Measurements from ENCODE around the gene PRKCA.

DNA sequence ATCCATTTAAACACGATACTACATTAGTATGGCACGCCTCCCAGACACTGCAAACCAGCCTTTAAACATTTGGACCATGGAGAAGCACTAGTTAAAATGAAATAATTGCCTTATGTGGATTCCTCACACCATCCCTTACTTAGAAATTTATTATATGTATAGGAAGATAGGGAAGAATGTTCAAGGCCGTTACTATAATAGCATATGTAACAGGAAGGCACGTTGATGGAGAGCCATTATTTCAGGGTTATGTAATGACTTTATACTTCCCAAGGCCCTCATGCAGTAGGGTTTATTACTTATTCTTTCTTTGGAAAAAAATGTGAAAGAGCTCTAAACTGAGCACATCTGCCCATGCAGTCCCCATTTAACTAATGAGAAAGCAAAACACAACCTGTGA is 435.9 kb downstream of the PRKCA start:
- no peak for TF ChIP-seq POLR2AphosphoS5 (IDR thresholded peaks at IDR 0.05; ENCODE audit: low read depth)
- TF ChIP-seq, protein P1, sequence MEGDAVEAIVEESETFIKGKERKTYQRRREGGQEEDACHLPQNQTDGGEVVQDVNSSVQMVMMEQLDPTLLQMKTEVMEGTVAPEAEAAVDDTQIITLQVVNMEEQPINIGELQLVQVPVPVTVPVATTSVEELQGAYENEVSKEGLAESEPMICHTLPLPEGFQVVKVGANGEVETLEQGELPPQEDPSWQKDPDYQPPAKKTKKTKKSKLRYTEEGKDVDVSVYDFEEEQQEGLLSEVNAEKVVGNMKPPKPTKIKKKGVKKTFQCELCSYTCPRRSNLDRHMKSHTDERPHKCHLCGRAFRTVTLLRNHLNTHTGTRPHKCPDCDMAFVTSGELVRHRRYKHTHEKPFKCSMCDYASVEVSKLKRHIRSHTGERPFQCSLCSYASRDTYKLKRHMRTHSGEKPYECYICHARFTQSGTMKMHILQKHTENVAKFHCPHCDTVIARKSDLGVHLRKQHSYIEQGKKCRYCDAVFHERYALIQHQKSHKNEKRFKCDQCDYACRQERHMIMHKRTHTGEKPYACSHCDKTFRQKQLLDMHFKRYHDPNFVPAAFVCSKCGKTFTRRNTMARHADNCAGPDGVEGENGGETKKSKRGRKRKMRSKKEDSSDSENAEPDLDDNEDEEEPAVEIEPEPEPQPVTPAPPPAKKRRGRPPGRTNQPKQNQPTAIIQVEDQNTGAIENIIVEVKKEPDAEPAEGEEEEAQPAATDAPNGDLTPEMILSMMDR (conservative IDR thresholded peaks at IDR 0.05; ENCODE audit: low read depth in 2 of 2): no peak
- TF ChIP-seq EZH2phosphoT487 (IDR thresholded peaks at IDR 0.05; ENCODE audit: unreplicated experiment): no peak
- TF ChIP-seq EZH2 (IDR thresholded peaks at IDR 0.05; ENCODE audit: low read depth, unreplicated experiment): no peak
- TF ChIP-seq, protein P2, sequence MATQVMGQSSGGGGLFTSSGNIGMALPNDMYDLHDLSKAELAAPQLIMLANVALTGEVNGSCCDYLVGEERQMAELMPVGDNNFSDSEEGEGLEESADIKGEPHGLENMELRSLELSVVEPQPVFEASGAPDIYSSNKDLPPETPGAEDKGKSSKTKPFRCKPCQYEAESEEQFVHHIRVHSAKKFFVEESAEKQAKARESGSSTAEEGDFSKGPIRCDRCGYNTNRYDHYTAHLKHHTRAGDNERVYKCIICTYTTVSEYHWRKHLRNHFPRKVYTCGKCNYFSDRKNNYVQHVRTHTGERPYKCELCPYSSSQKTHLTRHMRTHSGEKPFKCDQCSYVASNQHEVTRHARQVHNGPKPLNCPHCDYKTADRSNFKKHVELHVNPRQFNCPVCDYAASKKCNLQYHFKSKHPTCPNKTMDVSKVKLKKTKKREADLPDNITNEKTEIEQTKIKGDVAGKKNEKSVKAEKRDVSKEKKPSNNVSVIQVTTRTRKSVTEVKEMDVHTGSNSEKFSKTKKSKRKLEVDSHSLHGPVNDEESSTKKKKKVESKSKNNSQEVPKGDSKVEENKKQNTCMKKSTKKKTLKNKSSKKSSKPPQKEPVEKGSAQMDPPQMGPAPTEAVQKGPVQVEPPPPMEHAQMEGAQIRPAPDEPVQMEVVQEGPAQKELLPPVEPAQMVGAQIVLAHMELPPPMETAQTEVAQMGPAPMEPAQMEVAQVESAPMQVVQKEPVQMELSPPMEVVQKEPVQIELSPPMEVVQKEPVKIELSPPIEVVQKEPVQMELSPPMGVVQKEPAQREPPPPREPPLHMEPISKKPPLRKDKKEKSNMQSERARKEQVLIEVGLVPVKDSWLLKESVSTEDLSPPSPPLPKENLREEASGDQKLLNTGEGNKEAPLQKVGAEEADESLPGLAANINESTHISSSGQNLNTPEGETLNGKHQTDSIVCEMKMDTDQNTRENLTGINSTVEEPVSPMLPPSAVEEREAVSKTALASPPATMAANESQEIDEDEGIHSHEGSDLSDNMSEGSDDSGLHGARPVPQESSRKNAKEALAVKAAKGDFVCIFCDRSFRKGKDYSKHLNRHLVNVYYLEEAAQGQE (IDR thresholded peaks at IDR 0.05; ENCODE audit: unreplicated experiment): no peak
- TF ChIP-seq NANOG (IDR thresholded peaks at IDR 0.05; ENCODE audit: borderline replicate concordance): no peak
